Retinal pigment epithelial cell (primary cell): ENCODE measurements around the gene APIP.
"Not testable (repeated sequence)": the region's sequence is repeated elsewhere in the genome, so short reads cannot be mapped to it uniquely, and the experiment has no call there.

Experiments used
- DNase-seq: peaks from one replicate; pipeline ENCODE4 v3.0.0-alpha.2; 2010; ENCODE audit warnings: low read depth
- H3K4me3 ChIP-seq: 2 replicates; pipeline ENCODE4 v1.5.1; 2011; ENCODE audit warnings: mild to moderate bottlenecking, low read length, control low read depth, moderate library complexity
- CTCF ChIP-seq: conservative IDR thresholded peaks from 2 replicates; pipeline ENCODE4 v1.5.1; 2011; ENCODE audit warnings: low read depth, low read length, control low read depth, inconsistent platforms

The APIP gene

DNA sequence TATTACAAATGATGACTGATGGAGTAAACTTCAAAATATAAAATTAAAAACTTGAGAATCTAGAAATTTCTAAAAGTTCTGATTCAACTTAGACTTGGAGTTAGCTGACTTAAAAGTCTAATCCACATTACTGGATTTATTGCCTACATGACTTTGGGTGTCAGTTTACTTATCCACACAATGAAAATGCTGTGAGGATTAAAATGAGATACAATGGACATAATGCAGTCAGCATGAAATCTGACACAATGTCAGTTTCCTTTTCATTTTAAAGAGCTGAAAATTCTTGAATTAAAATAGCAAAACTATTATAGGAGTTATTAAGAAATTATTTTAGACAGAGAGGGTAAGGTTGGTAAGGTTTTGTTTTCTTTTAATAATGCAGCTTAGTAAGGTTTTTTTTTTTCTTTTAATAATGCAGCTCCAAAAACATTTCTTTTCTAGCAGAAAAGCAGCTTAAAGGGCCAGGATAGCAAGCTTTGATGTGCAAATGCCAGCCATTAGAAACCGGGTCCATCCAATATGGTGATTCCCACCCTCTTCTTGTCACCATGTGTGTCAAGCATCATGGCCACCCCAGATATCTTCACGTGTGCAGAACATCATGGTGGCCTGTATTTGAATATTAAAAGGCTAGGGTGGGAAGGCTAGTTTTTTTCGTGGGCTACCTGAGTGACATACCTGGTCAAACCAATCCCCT lies 18.9 kb downstream of the APIP start:
- no peak for TF ChIP-seq CTCF
- no peak overlapping the region for H3K4me3 ChIP-seq
- no peak for DNase-seq

DNA sequence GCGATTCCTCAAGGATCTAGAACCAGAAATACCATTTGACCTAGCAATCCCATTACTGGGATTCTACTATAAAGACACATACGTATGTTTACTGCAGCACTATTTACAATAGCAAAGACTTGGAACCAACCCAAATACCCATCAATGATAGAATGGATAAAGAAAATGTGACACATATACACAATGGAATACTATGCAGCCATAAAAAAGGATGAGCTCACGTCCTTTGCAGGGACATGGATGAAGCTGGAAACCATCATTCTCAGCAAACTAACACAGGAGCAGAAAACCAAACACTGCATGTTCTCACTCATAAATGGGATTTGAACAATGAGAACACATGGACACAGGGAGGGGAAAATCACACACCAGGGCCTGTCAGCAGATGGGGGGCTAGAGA lies 20.0 kb downstream of the APIP start:
- DNase-seq, H3K4me3 ChIP-seq: not testable (repeated sequence)

- no peak for DNase-seq
- H3K4me3 ChIP-seq: no peak overlapping the region
- TF ChIP-seq CTCF: no peak
Observed at GRCh38 chr11:34893416-34893815, 22.8 kb downstream of the APIP start.

DNA sequence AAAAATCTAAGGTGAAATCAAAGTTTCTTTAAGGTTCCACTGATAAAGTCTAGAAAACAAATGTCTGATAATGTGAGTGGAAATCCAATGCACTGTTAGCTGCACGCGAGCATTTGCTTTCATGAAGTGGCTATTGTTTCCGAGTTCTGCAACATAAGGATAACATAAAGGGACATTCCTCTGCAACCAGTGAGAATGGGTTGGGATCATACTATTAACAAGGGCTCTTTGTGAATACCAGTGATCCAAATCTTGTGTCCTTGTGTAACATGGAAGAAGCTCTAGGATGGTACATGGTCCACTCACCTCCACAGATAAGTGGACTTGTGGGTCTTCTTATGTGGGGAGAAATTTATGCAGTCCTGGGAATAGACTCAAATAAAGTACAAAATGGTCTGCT lies 24.6 kb downstream of the APIP start:
- no peak overlapping the region for H3K4me3 ChIP-seq

GRCh38 chr11:34890812-34891211 lies 25.4 kb downstream of the APIP start:
- H3K4me3 ChIP-seq: no peak overlapping the region
- peak; percentile 13 for DNase-seq
- peak; percentile 45 for TF ChIP-seq CTCF

More for the DNA sequence above, 24.6 kb downstream of the APIP start:
- TF ChIP-seq CTCF: no peak
- no peak for DNase-seq

GRCh38 chr11:34890089-34890488 lies 26.1 kb downstream of the APIP start:
- TF ChIP-seq CTCF: peak; percentile 40
- no peak overlapping the region for H3K4me3 ChIP-seq
- no peak for DNase-seq

DNA sequence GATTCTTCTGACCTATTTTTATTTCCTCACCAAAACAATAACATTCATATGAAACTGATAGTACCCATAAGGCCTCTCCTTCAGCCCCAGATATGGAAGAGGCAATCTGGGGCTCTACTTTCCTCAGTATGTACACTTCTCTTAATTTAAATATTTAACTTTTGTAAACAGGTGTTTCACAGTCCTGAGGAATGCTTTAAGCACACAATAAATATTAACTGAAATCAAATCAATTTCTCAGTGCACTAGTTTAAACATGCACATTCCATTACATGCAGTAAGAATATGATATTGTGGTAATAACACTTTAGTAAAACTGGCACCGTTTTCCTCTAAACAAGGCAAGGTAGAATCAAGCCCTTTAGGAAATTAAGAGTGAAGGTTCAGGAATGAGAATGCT lies 28.9 kb downstream of the APIP start:
- TF ChIP-seq CTCF: no peak
- no peak for DNase-seq

More for the DNA sequence above, 28.9 kb downstream of the APIP start:
- H3K4me3 ChIP-seq: no peak overlapping the region
